Measurements from ENCODE around the gene TRABD2B.

Gene TRABD2B

GRCh38 chr1:47931395-47931794 lies 65.8 kb downstream of the TRABD2B start:
- peaks cover 42% of the 10 kb centered on the region for H3K27me3 Mint-ChIP-seq
- H3K36me3 Mint-ChIP-seq (ENCODE audit: insufficient read depth), result no peaks in the 10 kb centered on the region
- DNase-seq (ENCODE audit: low spot score in 2 of 2), result no peak
- H3K4me3 Mint-ChIP-seq, result no peak overlapping the region
- no peaks in the 10 kb centered on the region for H3K4me1 Mint-ChIP-seq
- ATAC-seq (replicated peaks; ENCODE audit: extremely low read depth, poor library complexity, severe bottlenecking), result no peak
- H3K27ac Mint-ChIP-seq (ENCODE audit: low read depth), result no peak overlapping the region
- H3K9me3 Mint-ChIP-seq, result no peaks in the 10 kb centered on the region

- DNase-seq (ENCODE audit: low spot score in 2 of 2) (no peak), ATAC-seq (replicated peaks; ENCODE audit: extremely low read depth, poor library complexity, severe bottlenecking) (no peak)
- Mint-ChIP-seq H3K27ac (ENCODE audit: low read depth) (no peak overlapping the region), H3K9me3 (no peaks in the 10 kb centered on the region), H3K4me3 (no peak overlapping the region), H3K4me1 (no peaks in the 10 kb centered on the region), H3K36me3 (ENCODE audit: insufficient read depth) (no peaks in the 10 kb centered on the region), H3K27me3 (peaks cover 49% of the 10 kb centered on the region)
These were observed 66.9 kb downstream of the TRABD2B start for GRCh38 chr1:47930210-47930840.

- ATAC-seq (replicated peaks; ENCODE audit: extremely low read depth, poor library complexity, severe bottlenecking) (no peak), DNase-seq (ENCODE audit: low spot score in 2 of 2) (no peak)
- H3K27me3 Mint-ChIP-seq, result peaks cover 69% of the 10 kb centered on the region
- H3K27ac Mint-ChIP-seq (ENCODE audit: low read depth), result no peak overlapping the region
- no peak overlapping the region for H3K4me3 Mint-ChIP-seq
- no peaks in the 10 kb centered on the region for H3K9me3 Mint-ChIP-seq
- H3K36me3 Mint-ChIP-seq (ENCODE audit: insufficient read depth), result no peaks in the 10 kb centered on the region
- H3K4me1 Mint-ChIP-seq, result no peaks in the 10 kb centered on the region
These were observed 70.0 kb downstream of the TRABD2B start for GRCh38 chr1:47927165-47927564.

GRCh38 chr1:47926461-47926999 lies 70.7 kb downstream of the TRABD2B start:
- no peak overlapping the region for H3K4me3 Mint-ChIP-seq
- DNase-seq (ENCODE audit: low spot score in 2 of 2) (no peak), ATAC-seq (replicated peaks; ENCODE audit: extremely low read depth, poor library complexity, severe bottlenecking) (no peak)
- H3K36me3 Mint-ChIP-seq (ENCODE audit: insufficient read depth), result no peaks in the 10 kb centered on the region
- H3K27me3 Mint-ChIP-seq, result peaks cover 63% of the 10 kb centered on the region
- H3K9me3 Mint-ChIP-seq, result no peaks in the 10 kb centered on the region
- no peaks in the 10 kb centered on the region for H3K4me1 Mint-ChIP-seq
- H3K27ac Mint-ChIP-seq (ENCODE audit: low read depth), result no peak overlapping the region

- H3K9me3 Mint-ChIP-seq, result no peaks in the 10 kb centered on the region
- H3K4me1 Mint-ChIP-seq, result no peaks in the 10 kb centered on the region
- ATAC-seq (replicated peaks; ENCODE audit: extremely low read depth, poor library complexity, severe bottlenecking) (no peak), DNase-seq (ENCODE audit: low spot score in 2 of 2) (no peak)
- no peak overlapping the region for H3K27ac Mint-ChIP-seq (ENCODE audit: low read depth)
- no peaks in the 10 kb centered on the region for H3K36me3 Mint-ChIP-seq (ENCODE audit: insufficient read depth)
- H3K4me3 Mint-ChIP-seq, result no peak overlapping the region
- H3K27me3 Mint-ChIP-seq, result peaks cover 50% of the 10 kb centered on the region
These were observed 72.7 kb downstream of the TRABD2B start for GRCh38 chr1:47924270-47925048.

- DNase-seq (ENCODE audit: low spot score in 2 of 2) (no peak), ATAC-seq (replicated peaks; ENCODE audit: extremely low read depth, poor library complexity, severe bottlenecking) (no peak)
- H3K9me3 Mint-ChIP-seq, result no peaks in the 10 kb centered on the region
- H3K36me3 Mint-ChIP-seq (ENCODE audit: insufficient read depth), result no peaks in the 10 kb centered on the region
- no peak overlapping the region for H3K27ac Mint-ChIP-seq (ENCODE audit: low read depth)
- H3K4me1 Mint-ChIP-seq, result no peaks in the 10 kb centered on the region
- H3K27me3 Mint-ChIP-seq, result peaks cover 39% of the 10 kb centered on the region
- H3K4me3 Mint-ChIP-seq, result no peak overlapping the region
These were observed 75.2 kb downstream of the TRABD2B start for GRCh38 chr1:47921935-47922415.

- ATAC-seq (replicated peaks; ENCODE audit: extremely low read depth, poor library complexity, severe bottlenecking), result no peak
These were observed 77.9 kb downstream of the TRABD2B start for GRCh38 chr1:47919113-47919833.

GRCh38 chr1:47918257-47918867 lies 78.8 kb downstream of the TRABD2B start:
- peaks cover 21% of the 10 kb centered on the region for H3K27me3 Mint-ChIP-seq
- H3K27ac Mint-ChIP-seq (ENCODE audit: low read depth), result no peak overlapping the region
- H3K4me3 Mint-ChIP-seq, result no peak overlapping the region
- H3K4me1 Mint-ChIP-seq, result no peaks in the 10 kb centered on the region
- ATAC-seq (replicated peaks; ENCODE audit: extremely low read depth, poor library complexity, severe bottlenecking), result no peak
- H3K9me3 Mint-ChIP-seq, result no peaks in the 10 kb centered on the region
- no peak for DNase-seq (ENCODE audit: low spot score in 2 of 2)
- H3K36me3 Mint-ChIP-seq (ENCODE audit: insufficient read depth), result no peaks in the 10 kb centered on the region

More at GRCh38 chr1:47919113-47919833, 77.9 kb downstream of the TRABD2B start:
- Mint-ChIP-seq H3K27ac (ENCODE audit: low read depth) (no peak overlapping the region), H3K4me3 (no peak overlapping the region), H3K9me3 (no peaks in the 10 kb centered on the region), H3K4me1 (no peaks in the 10 kb centered on the region), H3K27me3 (peaks cover 28% of the 10 kb centered on the region), H3K36me3 (ENCODE audit: insufficient read depth) (no peaks in the 10 kb centered on the region)
- DNase-seq (ENCODE audit: low spot score in 2 of 2), result no peak

- Mint-ChIP-seq H3K27me3 (peaks cover 21% of the 10 kb centered on the region), H3K27ac (ENCODE audit: low read depth) (no peak overlapping the region), H3K36me3 (ENCODE audit: insufficient read depth) (no peaks in the 10 kb centered on the region), H3K9me3 (no peaks in the 10 kb centered on the region), H3K4me1 (no peaks in the 10 kb centered on the region), H3K4me3 (no peak overlapping the region)
- no peak for ATAC-seq (replicated peaks; ENCODE audit: extremely low read depth, poor library complexity, severe bottlenecking)
- no peak for DNase-seq (ENCODE audit: low spot score in 2 of 2)
These were observed 79.5 kb downstream of the TRABD2B start for GRCh38 chr1:47917687-47918086.

GRCh38 chr1:47915677-47916353 lies 81.4 kb downstream of the TRABD2B start:
- Mint-ChIP-seq H3K9me3 (no peaks in the 10 kb centered on the region), H3K4me1 (no peaks in the 10 kb centered on the region), H3K27ac (ENCODE audit: low read depth) (no peak overlapping the region), H3K4me3 (no peak overlapping the region), H3K27me3 (peaks cover 30% of the 10 kb centered on the region), H3K36me3 (ENCODE audit: insufficient read depth) (no peaks in the 10 kb centered on the region)
- DNase-seq (ENCODE audit: low spot score in 2 of 2), result no peak
- ATAC-seq (replicated peaks; ENCODE audit: extremely low read depth, poor library complexity, severe bottlenecking), result no peak

GRCh38 chr1:47914952-47915676 lies 82.1 kb downstream of the TRABD2B start:
- Mint-ChIP-seq H3K27ac (ENCODE audit: low read depth) (no peak overlapping the region), H3K4me3 (no peak overlapping the region), H3K9me3 (no peaks in the 10 kb centered on the region), H3K36me3 (ENCODE audit: insufficient read depth) (no peaks in the 10 kb centered on the region), H3K27me3 (peaks cover 37% of the 10 kb centered on the region), H3K4me1 (no peaks in the 10 kb centered on the region)
- ATAC-seq (replicated peaks; ENCODE audit: extremely low read depth, poor library complexity, severe bottlenecking), result no peak
- DNase-seq (ENCODE audit: low spot score in 2 of 2), result no peak
